GM12801 (cell line): Measurements from ENCODE around the gene USP49.

Source experiments
- TF ChIP-seq, protein P1 (sequence below): IDR thresholded peaks from one replicate; pipeline ENCODE4 v1.5.1; 2011; ENCODE audit warnings: control low read depth; ENCODE audit not compliant: insufficient read length; ENCODE audit errors: extremely low read depth

Gene USP49

GRCh38 chr6:41878961-41879405 is 16.2 kb downstream of the USP49 start:
- TF ChIP-seq, protein P1, sequence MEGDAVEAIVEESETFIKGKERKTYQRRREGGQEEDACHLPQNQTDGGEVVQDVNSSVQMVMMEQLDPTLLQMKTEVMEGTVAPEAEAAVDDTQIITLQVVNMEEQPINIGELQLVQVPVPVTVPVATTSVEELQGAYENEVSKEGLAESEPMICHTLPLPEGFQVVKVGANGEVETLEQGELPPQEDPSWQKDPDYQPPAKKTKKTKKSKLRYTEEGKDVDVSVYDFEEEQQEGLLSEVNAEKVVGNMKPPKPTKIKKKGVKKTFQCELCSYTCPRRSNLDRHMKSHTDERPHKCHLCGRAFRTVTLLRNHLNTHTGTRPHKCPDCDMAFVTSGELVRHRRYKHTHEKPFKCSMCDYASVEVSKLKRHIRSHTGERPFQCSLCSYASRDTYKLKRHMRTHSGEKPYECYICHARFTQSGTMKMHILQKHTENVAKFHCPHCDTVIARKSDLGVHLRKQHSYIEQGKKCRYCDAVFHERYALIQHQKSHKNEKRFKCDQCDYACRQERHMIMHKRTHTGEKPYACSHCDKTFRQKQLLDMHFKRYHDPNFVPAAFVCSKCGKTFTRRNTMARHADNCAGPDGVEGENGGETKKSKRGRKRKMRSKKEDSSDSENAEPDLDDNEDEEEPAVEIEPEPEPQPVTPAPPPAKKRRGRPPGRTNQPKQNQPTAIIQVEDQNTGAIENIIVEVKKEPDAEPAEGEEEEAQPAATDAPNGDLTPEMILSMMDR = no peak

GRCh38 chr6:41878246-41878645 is 16.9 kb downstream of the USP49 start:
- TF ChIP-seq, protein P1 = no peak

DNA sequence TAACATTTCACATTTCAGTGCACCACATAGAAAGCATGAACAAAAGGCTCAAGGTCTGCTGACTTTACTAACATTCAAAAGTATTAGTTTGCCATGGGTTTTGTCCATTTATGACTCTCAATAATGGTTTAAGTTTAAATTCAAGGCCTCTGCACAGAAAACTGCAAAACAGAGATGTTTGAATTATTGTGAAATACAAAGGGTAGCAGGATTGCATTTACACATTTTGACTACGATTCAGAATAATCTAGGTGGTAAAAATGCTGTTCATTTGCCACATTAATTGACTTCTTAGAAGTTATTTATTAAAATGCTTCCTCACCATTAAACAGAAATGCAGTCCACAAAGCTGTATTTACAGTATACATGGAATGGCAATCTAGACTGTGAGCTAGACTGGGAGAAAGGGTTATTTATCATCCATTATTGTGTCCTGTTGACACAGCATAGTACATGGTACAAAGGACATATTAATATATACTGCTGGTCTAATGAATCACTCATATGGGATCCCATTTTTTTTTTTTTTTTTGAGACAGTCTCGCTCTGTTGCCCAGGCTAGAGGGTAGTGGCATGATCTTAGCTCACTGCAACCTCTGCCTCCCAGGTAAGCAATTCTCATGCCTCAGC is 18.0 kb downstream of the USP49 start:
- TF ChIP-seq, protein P1 = no peak

- TF ChIP-seq, protein P1 = no peak
These were observed 20.4 kb downstream of the USP49 start for GRCh38 chr6:41874741-41875140.

- TF ChIP-seq, protein P1 = no peak
These were observed 23.0 kb downstream of the USP49 start for GRCh38 chr6:41872147-41872546.

- TF ChIP-seq, protein P1 = no peak
These were observed 23.5 kb downstream of the USP49 start for GRCh38 chr6:41871691-41872090.

- TF ChIP-seq, protein P1 = no peak
These were observed 35.8 kb downstream of the USP49 start for GRCh38 chr6:41859356-41859755.
